ENCODE data around the gene DOCK2. TPM values are rescaled to one million over a fixed set of nuclear protein-coding genes. Genes with fewer than 3 reads are reported as not detected.

DOCK2 gene
- total RNA-seq, 1 donor from 2014 or later: 108 TPM

DNA sequence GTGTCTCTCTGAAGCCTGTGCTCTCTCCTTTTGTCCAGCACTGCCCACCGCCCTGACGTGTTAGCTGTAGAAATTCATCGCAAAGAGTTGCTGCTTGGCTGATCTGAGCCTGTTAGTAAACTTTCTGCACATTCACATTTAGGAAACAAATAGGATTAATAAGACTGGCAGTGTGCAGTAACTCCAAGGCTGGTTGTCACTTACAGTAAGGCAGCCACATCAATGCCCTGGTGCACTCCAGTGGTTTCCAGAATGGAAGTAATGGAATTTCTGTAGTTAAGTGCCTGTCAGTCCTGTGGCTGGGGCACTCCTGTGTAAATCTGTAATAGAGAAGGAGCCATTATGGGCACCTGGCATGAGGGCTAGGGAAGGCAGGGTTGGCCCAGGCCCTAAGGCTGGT lies 70.6 kb downstream of the DOCK2 start:
- no peak for DNase-seq
- no peaks in the 10 kb centered on the region for H3K27me3 ChIP-seq (ENCODE audit: low read depth)
- no peak overlapping the region for H3K4me3 ChIP-seq
- H3K4me1 ChIP-seq: no peaks in the 10 kb centered on the region
- no peaks in the 10 kb centered on the region for H3K9me3 ChIP-seq
- intact Hi-C loops (cut with DNase I): no loop called here
- H3K36me3 ChIP-seq: peaks cover 27% of the 10 kb centered on the region
- H3K27ac ChIP-seq: no peak overlapping the region
- peak in 1 of 2 donors; percentile 33 for ATAC-seq
- TF ChIP-seq, protein P1, sequence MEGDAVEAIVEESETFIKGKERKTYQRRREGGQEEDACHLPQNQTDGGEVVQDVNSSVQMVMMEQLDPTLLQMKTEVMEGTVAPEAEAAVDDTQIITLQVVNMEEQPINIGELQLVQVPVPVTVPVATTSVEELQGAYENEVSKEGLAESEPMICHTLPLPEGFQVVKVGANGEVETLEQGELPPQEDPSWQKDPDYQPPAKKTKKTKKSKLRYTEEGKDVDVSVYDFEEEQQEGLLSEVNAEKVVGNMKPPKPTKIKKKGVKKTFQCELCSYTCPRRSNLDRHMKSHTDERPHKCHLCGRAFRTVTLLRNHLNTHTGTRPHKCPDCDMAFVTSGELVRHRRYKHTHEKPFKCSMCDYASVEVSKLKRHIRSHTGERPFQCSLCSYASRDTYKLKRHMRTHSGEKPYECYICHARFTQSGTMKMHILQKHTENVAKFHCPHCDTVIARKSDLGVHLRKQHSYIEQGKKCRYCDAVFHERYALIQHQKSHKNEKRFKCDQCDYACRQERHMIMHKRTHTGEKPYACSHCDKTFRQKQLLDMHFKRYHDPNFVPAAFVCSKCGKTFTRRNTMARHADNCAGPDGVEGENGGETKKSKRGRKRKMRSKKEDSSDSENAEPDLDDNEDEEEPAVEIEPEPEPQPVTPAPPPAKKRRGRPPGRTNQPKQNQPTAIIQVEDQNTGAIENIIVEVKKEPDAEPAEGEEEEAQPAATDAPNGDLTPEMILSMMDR (IDR thresholded peaks at IDR 0.05): no peak

DNA sequence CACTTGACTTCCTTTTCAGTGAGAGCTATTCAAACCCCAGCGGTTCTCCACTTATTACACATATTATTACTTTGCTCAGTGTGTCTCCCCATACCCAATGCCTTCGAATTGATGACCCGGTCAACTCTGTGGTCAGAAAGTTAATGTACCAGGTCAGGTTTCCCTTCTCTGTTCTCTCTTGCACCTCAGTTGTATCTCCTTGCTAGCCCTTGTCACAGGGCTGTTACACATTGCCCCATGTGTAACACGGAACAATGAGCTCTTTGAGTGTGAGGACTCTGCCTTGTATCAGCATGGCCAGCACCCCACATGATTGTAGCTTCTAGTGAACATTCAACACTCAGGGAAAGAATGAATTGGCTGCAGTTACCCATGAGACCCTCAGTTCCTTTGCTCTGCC lies 73.6 kb downstream of the DOCK2 start:
- Histone ChIP-seq H3K9me3 (no peaks in the 10 kb centered on the region), H3K36me3 (peaks cover 42% of the 10 kb centered on the region), H3K4me3 (no peak overlapping the region), H3K4me1 (no peaks in the 10 kb centered on the region), H3K27ac (no peak overlapping the region), H3K27me3 (ENCODE audit: low read depth) (no peaks in the 10 kb centered on the region)
- TF ChIP-seq, protein P1 (IDR thresholded peaks at IDR 0.05): no peak
- DNase-seq: no peak
- ATAC-seq: no peak
- intact Hi-C loops (cut with DNase I): no loop called here

DNA sequence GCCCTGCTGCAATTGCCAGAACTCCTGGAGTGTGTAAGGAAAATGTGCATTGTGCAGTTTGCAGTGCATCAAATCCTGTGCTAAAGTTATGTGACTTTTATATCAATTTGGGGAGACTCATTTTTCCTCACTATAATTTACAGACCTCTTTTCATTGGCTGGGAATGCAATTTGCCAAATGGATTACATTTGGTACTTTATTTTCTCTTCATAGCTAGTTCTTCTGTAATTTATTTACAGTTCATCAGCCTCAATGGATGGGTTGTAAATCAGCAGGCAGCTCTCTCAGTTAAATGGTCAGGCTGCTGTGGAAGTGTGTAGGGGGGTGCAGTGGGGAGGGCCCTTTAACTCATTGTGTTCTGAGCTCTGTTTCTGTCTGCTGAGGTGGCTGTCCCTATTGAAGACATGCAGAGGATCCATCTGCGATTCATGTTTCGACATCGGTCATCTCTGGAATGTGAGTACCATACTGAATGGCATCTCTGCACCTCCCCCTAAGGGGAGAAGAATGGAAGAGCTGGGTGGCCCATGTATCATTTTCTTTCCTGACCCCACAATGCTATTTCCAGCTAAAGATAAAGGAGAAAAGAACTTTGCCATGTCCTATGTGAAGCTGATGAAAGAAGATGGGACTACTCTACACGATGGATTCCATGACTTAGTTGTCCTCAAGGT lies 74.6 kb downstream of the DOCK2 start:
- Histone ChIP-seq H3K27me3 (ENCODE audit: low read depth) (no peaks in the 10 kb centered on the region), H3K9me3 (no peaks in the 10 kb centered on the region), H3K4me3 (no peak overlapping the region), H3K4me1 (no peaks in the 10 kb centered on the region), H3K36me3 (peaks cover 47% of the 10 kb centered on the region), H3K27ac (no peak overlapping the region)
- no peak for DNase-seq
- TF ChIP-seq, protein P1 (IDR thresholded peaks at IDR 0.05): no peak
- intact Hi-C loops (cut with DNase I): no loop called here
- ATAC-seq: no peak

DNA sequence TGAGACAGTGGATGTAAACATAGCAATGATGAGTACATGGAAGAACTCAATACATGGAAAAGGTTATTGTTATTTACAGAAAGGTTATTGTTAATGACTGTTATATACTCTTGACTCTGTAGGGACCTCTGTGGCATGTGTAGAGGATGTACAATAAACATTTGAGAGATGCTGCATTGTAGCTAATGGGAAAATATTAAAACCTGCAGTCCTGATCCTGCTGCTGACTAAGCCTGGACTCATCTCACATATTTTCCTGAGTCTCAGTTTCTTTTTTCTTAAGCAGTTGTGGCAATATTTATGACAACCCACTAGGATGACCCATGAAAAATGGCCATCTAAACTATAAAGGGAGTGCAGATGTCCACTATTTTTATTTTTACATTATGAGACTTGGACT lies 75.4 kb downstream of the DOCK2 start:
- peaks cover 47% of the 10 kb centered on the region for H3K36me3 ChIP-seq
- intact Hi-C loops (cut with DNase I): no loop called here
- no peak overlapping the region for H3K27ac ChIP-seq
- H3K4me1 ChIP-seq: no peaks in the 10 kb centered on the region
- DNase-seq (no peak), ATAC-seq (no peak)
- no peaks in the 10 kb centered on the region for H3K9me3 ChIP-seq
- no peak overlapping the region for H3K4me3 ChIP-seq
- H3K27me3 ChIP-seq (ENCODE audit: low read depth): no peaks in the 10 kb centered on the region
- TF ChIP-seq, protein P1 (IDR thresholded peaks at IDR 0.05): no peak

DNA sequence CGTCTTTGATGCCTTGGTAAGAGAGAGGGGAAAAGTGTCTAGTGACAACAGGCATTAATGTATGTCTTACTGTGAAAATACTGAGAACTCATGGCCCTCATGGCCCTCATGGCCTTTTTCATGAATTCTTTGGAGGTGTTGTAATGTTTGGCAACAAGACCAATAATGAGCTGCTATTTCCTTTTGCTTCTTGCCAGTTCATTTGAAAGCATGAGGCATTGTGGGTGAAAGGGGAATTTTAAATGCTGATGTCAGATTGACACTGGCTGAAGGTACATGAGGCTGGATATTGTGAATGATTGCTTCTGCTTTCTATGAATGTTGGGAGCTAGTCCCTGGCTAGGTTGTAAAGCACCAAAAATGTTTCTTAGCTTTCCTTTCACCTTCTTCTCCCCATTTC lies 79.2 kb downstream of the DOCK2 start:
- peak; percentile 46 to 51 for ATAC-seq
- peaks cover 56% of the 10 kb centered on the region for H3K36me3 ChIP-seq
- TF ChIP-seq, protein P1 (IDR thresholded peaks at IDR 0.05): no peak
- intact Hi-C loops (cut with DNase I): no loop called here
- H3K9me3 ChIP-seq: no peaks in the 10 kb centered on the region
- no peaks in the 10 kb centered on the region for H3K4me1 ChIP-seq
- no peak overlapping the region for H3K27ac ChIP-seq
- no peak overlapping the region for H3K4me3 ChIP-seq
- no peaks in the 10 kb centered on the region for H3K27me3 ChIP-seq (ENCODE audit: low read depth)
- DNase-seq: no peak
